Measurements from ENCODE around the gene GABBR2.

DNA sequence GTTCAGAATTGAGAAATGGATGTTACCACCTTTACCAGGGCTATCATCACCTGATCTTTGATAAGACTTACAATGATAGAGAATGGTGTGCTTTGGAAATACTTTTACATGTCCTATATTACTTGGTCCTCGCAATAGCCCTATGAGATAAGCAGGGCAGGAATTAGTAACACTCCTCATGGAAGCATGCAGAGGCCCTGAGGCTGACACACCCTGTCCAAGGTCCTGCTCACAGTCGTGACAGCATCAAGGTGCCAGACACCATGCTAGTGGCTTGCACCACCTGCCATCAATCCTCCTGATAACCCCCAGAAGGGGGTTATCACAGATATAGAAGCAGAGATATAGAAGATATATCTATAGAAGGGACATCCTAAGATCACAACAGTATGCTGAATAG, 236.5 kb downstream of the GABBR2 start:
- TF ChIP-seq GATA2 (IDR thresholded peaks at IDR 0.05; ENCODE audit: low read depth, low read length) (no peak), GATA3 (IDR thresholded peaks at IDR 0.05; ENCODE audit: low read depth, low read length) (no peak)
